KBM-7 (cell line): ENCODE measurements around the gene VCP.

Experiments used
- DNase-seq: peaks from one replicate; pipeline ENCODE4 v3.0.0-alpha.2; 2015
- in situ Hi-C: fragments of 300-500 bp; cut with MboI; formaldehyde crosslinking; loops from 2 replicates; pipeline ENCODE4 v1.14.3; 2020; ENCODE audit warnings: low sequenced_read_pairs, low pct_unique_long_range_greater_than_20kb, mixed read lengths

The VCP gene

DNA sequence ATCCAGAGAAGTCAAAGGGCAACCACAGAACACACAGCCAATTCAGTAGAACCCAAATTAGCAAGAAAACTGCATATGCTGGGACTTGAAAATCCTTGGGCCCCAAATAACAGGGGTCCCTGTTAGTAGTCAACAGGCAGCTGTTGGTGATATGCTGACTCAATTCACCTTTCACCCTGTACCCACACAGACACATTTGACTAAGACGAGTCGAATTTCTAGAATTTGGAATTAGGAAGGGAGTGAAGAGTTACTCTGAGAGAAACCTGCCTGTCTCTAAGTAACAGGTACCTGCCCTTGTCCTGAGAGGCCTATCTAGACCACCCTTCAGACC is 821 bp upstream of the VCP start:
- in situ Hi-C loops: no loop called here
- no peak for DNase-seq

DNA sequence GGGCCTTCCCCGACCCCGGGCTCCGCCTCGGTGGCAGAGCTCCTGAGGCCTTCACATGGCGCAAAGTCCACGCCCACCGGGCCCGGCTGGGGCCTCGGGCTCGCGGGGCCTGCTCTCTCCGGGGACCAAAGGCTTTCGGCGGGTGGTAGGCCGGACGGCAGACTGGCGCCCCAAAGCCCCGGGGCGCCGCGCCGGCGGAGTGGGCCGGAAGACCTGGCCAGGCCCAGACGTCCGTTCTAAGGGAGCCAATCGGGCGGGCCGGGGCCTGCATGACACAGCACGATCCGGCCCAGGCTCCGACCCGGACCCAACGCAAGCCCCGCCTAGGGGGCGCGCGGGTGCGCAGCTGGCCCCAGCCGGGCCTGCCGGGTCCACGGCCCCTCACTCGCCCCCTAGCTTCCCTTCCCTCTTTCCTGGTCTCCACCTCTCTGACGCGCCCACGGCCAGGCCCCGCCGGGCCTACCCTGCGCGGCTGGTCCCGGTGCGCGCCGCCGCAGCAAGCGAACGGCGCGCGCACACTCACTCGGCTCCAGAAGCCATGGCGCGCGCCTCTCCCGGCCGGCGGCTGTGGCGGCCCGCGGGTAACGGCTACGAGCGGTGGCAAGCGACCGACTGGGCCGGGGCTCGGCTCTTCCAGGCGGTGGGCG is 488 bp downstream of the VCP start:
- peak; percentile 89 for DNase-seq
- in situ Hi-C loops: no loop called here

- no peak for DNase-seq
- in situ Hi-C loops: no loop called here
These were observed 1.3 kb downstream of the VCP start for GRCh38 chr9:35070823-35071813.

DNA sequence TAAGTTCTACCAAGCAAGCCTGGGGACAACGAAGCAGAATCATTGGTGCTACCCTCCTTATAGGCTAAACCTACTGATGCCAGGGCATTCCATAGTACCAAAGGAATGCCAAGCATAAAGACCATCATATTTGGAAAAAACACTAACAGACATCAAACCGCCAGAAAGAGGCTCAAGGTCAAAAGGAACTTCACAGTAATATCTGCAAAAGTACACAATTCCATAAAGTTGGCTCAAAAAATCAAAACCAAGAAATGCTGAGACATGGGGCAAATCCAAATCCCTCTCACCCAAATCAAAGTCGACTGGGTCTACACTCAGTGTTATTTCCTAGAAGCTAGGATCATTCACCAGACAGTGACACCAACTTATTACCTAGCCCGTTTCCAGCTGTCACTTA is 3.4 kb downstream of the VCP start:
- no peak for DNase-seq
- in situ Hi-C loops: no loop called here

- no peak for DNase-seq
- in situ Hi-C loops: no loop called here
These were observed 5.4 kb downstream of the VCP start for GRCh38 chr9:35067056-35067455.

DNA sequence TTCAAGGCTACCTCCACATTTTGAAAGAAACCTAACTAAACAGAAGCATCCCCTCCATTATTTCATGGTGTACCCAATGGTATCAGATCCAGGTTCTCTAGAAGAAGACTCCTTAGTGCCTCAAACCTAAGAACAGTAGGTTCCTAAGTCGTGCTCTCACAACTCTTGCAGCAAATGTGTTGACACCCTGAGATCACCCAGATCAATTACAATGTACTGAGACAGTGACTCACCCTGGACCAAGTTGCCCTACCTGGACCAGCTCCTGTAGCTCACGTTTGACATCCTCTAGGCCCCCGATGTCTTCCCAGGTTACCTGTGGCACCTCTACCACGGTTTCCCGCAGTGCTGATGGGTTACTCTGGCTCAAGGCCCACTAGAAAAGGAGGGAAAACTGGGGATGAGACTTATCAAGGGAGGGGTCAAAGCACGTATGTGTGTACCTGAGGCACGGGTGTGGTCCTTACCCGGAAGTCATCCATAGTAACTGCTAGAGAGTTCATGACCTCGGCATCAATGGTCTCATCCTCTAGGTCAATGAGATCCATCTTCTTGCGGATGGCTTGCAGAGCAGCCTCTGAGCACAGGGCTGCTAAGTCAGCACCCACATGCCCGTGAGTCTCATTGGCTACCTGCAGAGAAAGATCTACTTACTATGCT is 11.7 kb downstream of the VCP start:
- in situ Hi-C loops: no loop called here
- no peak for DNase-seq

GRCh38 chr9:35059438-35059837 is 13.0 kb downstream of the VCP start:
- in situ Hi-C loops: no loop called here
- DNase-seq: no peak

DNA sequence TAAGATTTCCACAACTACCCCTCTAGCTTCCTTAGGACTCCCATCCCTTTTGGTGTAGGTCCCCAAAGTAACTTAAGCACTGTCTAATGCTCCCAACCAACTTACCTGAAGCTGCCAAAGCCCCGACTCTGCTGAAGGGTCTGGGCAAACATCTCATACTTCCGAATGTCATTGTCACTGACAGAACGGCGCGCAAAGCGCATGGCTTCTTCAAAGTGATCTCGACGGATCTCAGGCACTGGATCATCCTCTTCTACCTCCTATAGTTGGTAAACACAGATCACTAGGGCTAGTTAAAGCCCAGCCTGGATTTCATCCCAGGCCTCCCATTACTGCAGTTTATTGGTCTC is 15.2 kb downstream of the VCP start:
- DNase-seq: no peak
- in situ Hi-C loops: no loop called here

GRCh38 chr9:35056571-35057270 is 15.7 kb downstream of the VCP start:
- in situ Hi-C loops: no loop called here

GRCh38 chr9:35054871-35055644 is 17.4 kb downstream of the VCP start:
- in situ Hi-C loops: no loop called here
- DNase-seq: no peak

More at GRCh38 chr9:35056571-35057270, 15.7 kb downstream of the VCP start:
- no peak for DNase-seq

GRCh38 chr9:35054185-35054835 is 18.1 kb downstream of the VCP start:
- in situ Hi-C loops: no loop called here
- DNase-seq: no peak

- in situ Hi-C loops: no loop called here
- peak; percentile 80 for DNase-seq
These were observed 21.1 kb downstream of the VCP start for GRCh38 chr9:35051069-35051967.

- in situ Hi-C loops: no loop called here
- no peak for DNase-seq
These were observed 23.9 kb downstream of the VCP start for GRCh38 chr9:35048511-35048910.

DNA sequence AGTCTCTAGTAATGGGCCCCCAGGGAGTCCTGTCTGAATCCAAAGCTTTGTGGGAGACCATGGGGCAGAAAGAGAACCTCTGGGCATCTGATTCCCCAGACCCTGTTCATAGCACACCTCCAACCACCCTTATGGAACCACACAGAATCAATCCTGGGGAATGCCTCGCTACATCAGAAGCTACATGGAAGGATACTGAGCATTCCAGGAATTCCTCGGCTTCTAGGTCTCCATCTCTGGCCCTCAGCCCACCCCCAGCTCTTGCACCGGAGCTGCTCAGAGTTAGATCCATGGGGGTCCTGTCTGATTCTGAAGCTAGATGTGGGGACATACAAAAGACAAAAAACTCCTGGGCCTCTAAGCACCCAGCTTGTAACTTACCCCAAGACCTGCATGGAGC is 28.4 kb downstream of the VCP start:
- in situ Hi-C loops: no loop called here
- no peak for DNase-seq

DNA sequence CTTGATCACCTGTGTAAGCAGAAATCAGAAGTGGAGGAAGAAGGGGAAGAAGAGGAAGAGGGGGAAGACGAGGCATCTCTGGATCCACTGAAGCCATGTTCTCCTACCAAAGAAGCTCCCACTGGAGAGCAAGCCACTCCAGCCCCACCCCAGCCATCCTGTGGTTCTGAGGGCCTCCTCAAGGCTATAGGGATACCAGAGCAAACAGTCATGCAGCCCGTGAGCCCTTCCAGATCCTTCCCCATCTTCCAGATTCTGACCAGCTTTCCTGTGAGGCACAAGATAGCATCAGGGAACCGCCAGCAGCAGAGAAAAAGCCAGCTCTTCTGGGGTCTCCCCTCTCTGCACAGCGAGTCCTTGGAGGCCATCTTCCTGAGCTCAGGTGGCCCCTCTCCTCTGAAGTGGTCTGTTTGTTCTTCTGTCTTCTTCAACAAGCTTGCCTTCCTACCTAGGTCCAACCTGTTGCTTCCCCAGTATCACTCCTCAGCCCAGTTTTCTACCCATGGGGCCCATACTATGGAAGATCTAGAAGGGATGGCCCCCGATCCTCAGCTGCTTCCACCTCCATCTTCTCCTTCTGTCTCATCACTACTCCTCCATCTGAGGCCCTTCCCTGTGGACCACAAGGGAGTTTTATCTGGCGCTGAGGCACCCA is 29.4 kb downstream of the VCP start:
- in situ Hi-C loops: no loop called here

GRCh38 chr9:35042081-35042604 is 30.3 kb downstream of the VCP start:
- in situ Hi-C loops: no loop called here
- DNase-seq: peak; percentile 30

More for the DNA sequence above, 29.4 kb downstream of the VCP start:
- DNase-seq: no peak
